T-cell (primary cell): ENCODE measurements around the gene CHRNA7. TPM values are rescaled to one million over a fixed set of nuclear protein-coding genes. Genes with fewer than 3 reads are reported as not detected.

Source experiments
- ATAC-seq, 4 experiments: fragments of 200-7000 bp in 3 of 4; fragments of 150-1000 bp in 1 of 4; cut with Tn5 transposase; replicated peaks in 1 of 4; 1 replicate in 3 of 4; 2 replicates in 1 of 4; pipeline ENCODE4 v1.10.0; 2021; ENCODE audit warnings: moderate library complexity in 3 of 4, mild to moderate bottlenecking in 2 of 4, moderate number of reproducible peaks in 1 of 4
- CTCF ChIA-PET, 2 donors: fragments of 300-600 bp; sonication (Branson Sonifier 250); formaldehyde crosslinking; loops; one replicate each; lab custom pipeline; 2022; ENCODE audit warnings: antibody characterized with exemption in 2 of 2; lab: Charles Lee
- POLR2A ChIA-PET, 2 donors: fragments of 300-600 bp; sonication (Branson Sonifier 250); formaldehyde crosslinking; loops; one replicate each; lab custom pipeline; 2022; ENCODE audit warnings: antibody characterized with exemption in 2 of 2; lab: Charles Lee
- DNase-seq, 35 experiments: peaks; one replicate each; pipeline versions ENCODE4 v3.0.0 to v3.0.0-alpha.2; 2013 to 2023
- H3K27ac ChIP-seq: one replicate; pipeline ENCODE4 v1.5.1; 2013; ENCODE audit warnings: low read length
- H3K27me3 ChIP-seq, 2 experiments: replicated peaks in 1 of 2; 1 replicate in 1 of 2; 2 replicates in 1 of 2; pipeline versions ENCODE4 v1.6.1 to v1.7.0; 2013; ENCODE audit warnings: low read length in 1 of 2, mixed read lengths in 1 of 2; ENCODE audit not compliant: control insufficient read depth in 2 of 2, insufficient read depth in 2 of 2; ENCODE audit errors: extremely low read depth in 1 of 2
- H3K36me3 ChIP-seq, 2 donors: 1 replicate in 1 of 2; 2 replicates in 1 of 2; pipeline versions ENCODE4 v1.6.1 to v1.7.0; 2013; ENCODE audit warnings: low read length in 1 of 2; ENCODE audit not compliant: control insufficient read depth in 2 of 2, insufficient read depth in 1 of 2; ENCODE audit errors: extremely low read depth in 1 of 2
- H3K4me1 ChIP-seq, 2 experiments: 1 replicate in 1 of 2; 2 replicates in 1 of 2; pipeline versions ENCODE4 v1.6.1 to v1.7.0; 2013; ENCODE audit warnings: low read length in 2 of 2, mixed read lengths in 1 of 2; ENCODE audit not compliant: insufficient read depth in 2 of 2, control insufficient read depth in 1 of 2; ENCODE audit errors: extremely low read depth in 1 of 2
- H3K4me3 ChIP-seq, 2 donors: 1 replicate in 1 of 2; 2 replicates in 1 of 2; pipeline versions ENCODE4 v1.5.1 to v1.7.0; 2013; ENCODE audit warnings: mild to moderate bottlenecking in 2 of 2, low read length in 1 of 2, moderate library complexity in 1 of 2; ENCODE audit not compliant: control insufficient read depth in 1 of 2; ENCODE audit errors: extremely low read depth in 1 of 2
- H3K9me3 ChIP-seq: 2 replicates; pipeline ENCODE4 v1.7.0; 2013
- H3K27ac Mint-ChIP-seq, 2 donors: one replicate each; pipeline ENCODE4 v1.8.0; 2020 to 2021; ENCODE audit warnings: mild to moderate bottlenecking in 2 of 2, mixed read lengths in 2 of 2
- H3K27me3 Mint-ChIP-seq, 2 donors: one replicate each; pipeline ENCODE4 v1.8.0; 2021 to 2022; ENCODE audit warnings: mixed read lengths in 2 of 2
- H3K36me3 Mint-ChIP-seq: one replicate; pipeline ENCODE4 v1.8.0; 2021; ENCODE audit warnings: mixed read lengths
- H3K4me1 Mint-ChIP-seq, 3 donors: one replicate each; pipeline ENCODE4 v1.8.0; 2020 to 2022; ENCODE audit warnings: mixed read lengths in 3 of 3, mild to moderate bottlenecking in 1 of 3
- H3K4me3 Mint-ChIP-seq, 3 donors: one replicate each; pipeline ENCODE4 v1.8.0; 2020 to 2022; ENCODE audit warnings: mild to moderate bottlenecking in 3 of 3, mixed read lengths in 3 of 3, moderate library complexity in 3 of 3
- H3K9me3 Mint-ChIP-seq, 3 donors: one replicate each; pipeline ENCODE4 v1.8.0; 2020 to 2022; ENCODE audit warnings: mixed read lengths in 3 of 3
- WGBS: methylation state at CpG from one replicate; pipeline ENCODE4 v1.1.5; 2013; ENCODE audit warnings: missing lambda C conversion rate; ENCODE audit not compliant: insufficient coverage; 5-methylcytosine and 5-hydroxymethylcytosine counted together
- total RNA-seq, 35 experiments: library from RNA in 6 of 35; stranded (reverse) in 6 of 35; fragments of 120-200 nt in 1 of 35; gene quantifications; one replicate each; pipeline versions ENCODE4 v1.2.1 to v1.2.4 and lab custom pipeline; 2013 to 2026

Gene CHRNA7
- total RNA-seq, 5 donors from 2014 or later (not counting 1 experiment from before 2014, with no cell fraction given) = 0.16 to 0.79 (median 0.35) TPM; not detected in 2

GRCh38 chr15:32007355-32007960 is 22.9 kb upstream of the CHRNA7 start:
- Histone ChIP-seq H3K36me3 (no peaks in the 10 kb centered on the region), H3K27ac (no peak overlapping the region), H3K4me3 (no peak overlapping the region), H3K4me1 (no peaks in the 10 kb centered on the region), H3K9me3 (no peaks in the 10 kb centered on the region), H3K27me3 (peaks cover 0 to 6% of the 10 kb centered on the region in 2 experiments)
- CTCF ChIA-PET = no interaction called here
- WGBS = 80% methylated on average over 2 of the region's 6 CpGs
- DNase-seq (no peak), ATAC-seq (no peak)
- POLR2A ChIA-PET = no interaction called here
- Mint-ChIP-seq H3K27ac (no peak overlapping the region), H3K27me3 (peaks cover 11 to 31% of the 10 kb centered on the region in 2 donors), H3K36me3 (no peaks in the 10 kb centered on the region), H3K4me3 (no peak overlapping the region), H3K9me3 (no peaks in the 10 kb centered on the region), H3K4me1 (no peaks in the 10 kb centered on the region)

- H3K27me3 Mint-ChIP-seq = peaks cover 35 to 41% of the 10 kb centered on the region in 2 donors
- POLR2A ChIA-PET = no interaction called here
- no peaks in the 10 kb centered on the region for H3K36me3 Mint-ChIP-seq
- Histone ChIP-seq H3K4me3 (no peak overlapping the region), H3K9me3 (no peaks in the 10 kb centered on the region), H3K4me1 (no peaks in the 10 kb centered on the region), H3K36me3 (no peaks in the 10 kb centered on the region), H3K27ac (no peak overlapping the region), H3K27me3 (peaks cover 0 to 11% of the 10 kb centered on the region in 2 experiments)
- no CpG with 5 or more reads among the region's 1 CpG for WGBS
- peaks cover 0 to 4% (median 0%) of the 10 kb centered on the region in 3 donors for H3K9me3 Mint-ChIP-seq
- no peak overlapping the region for H3K4me3 Mint-ChIP-seq
- no peak overlapping the region for H3K27ac Mint-ChIP-seq
- ATAC-seq (no peak), DNase-seq (no peak)
- CTCF ChIA-PET = no interaction called here
- no peaks in the 10 kb centered on the region for H3K4me1 Mint-ChIP-seq
Observed at GRCh38 chr15:32014953-32015352, 15.4 kb upstream of the CHRNA7 start.

GRCh38 chr15:32020156-32020555 is 10.2 kb upstream of the CHRNA7 start:
- Mint-ChIP-seq H3K4me3 (no peak overlapping the region), H3K27me3 (peaks cover 39 to 42% of the 10 kb centered on the region in 2 donors), H3K9me3 (no peaks in the 10 kb centered on the region), H3K36me3 (no peaks in the 10 kb centered on the region), H3K27ac (no peak overlapping the region), H3K4me1 (no peaks in the 10 kb centered on the region)
- DNase-seq (no peak), ATAC-seq (no peak)
- H3K36me3 ChIP-seq = no peaks in the 10 kb centered on the region
- H3K4me3 ChIP-seq = no peak overlapping the region
- no peaks in the 10 kb centered on the region for H3K9me3 ChIP-seq
- CTCF ChIA-PET = no interaction called here
- no CpG with 5 or more reads among the region's 2 CpGs for WGBS
- H3K4me1 ChIP-seq = no peaks in the 10 kb centered on the region
- peaks cover 0 to 11% of the 10 kb centered on the region in 2 experiments for H3K27me3 ChIP-seq
- POLR2A ChIA-PET = no interaction called here
- no peak overlapping the region for H3K27ac ChIP-seq

GRCh38 chr15:32028921-32029320 is 1.4 kb upstream of the CHRNA7 start:
- peaks cover 60 to 63% of the 10 kb centered on the region in 2 donors for H3K27me3 Mint-ChIP-seq

GRCh38 chr15:32029409-32029861 is 880 bp upstream of the CHRNA7 start:
- Mint-ChIP-seq H3K27ac (no peak overlapping the region), H3K27me3 (peaks cover 57 to 61% of the 10 kb centered on the region in 2 donors), H3K36me3 (no peaks in the 10 kb centered on the region), H3K4me3 (peak overlapping the region; percentile 55 to 72 (median 58)), H3K9me3 (no peaks in the 10 kb centered on the region), H3K4me1 (peaks cover 7 to 15% (median 14%) of the 10 kb centered on the region in 3 donors)
- ChIA-PET CTCF (no interaction called here), POLR2A (no interaction called here)
- Histone ChIP-seq H3K36me3 (no peaks in the 10 kb centered on the region), H3K4me3 (no peak overlapping the region), H3K9me3 (no peaks in the 10 kb centered on the region), H3K4me1 (peaks cover 0 to 4% of the 10 kb centered on the region in 2 experiments), H3K27ac (no peak overlapping the region), H3K27me3 (peaks cover 12 to 33% of the 10 kb centered on the region in 2 experiments)
- DNase-seq (no peak), ATAC-seq (no peak)
- 3% methylated on average over 11 of the region's 16 CpGs for WGBS

More at GRCh38 chr15:32028921-32029320, 1.4 kb upstream of the CHRNA7 start:
- ChIA-PET POLR2A (no interaction called here), CTCF (no interaction called here)
- no peaks in the 10 kb centered on the region for H3K9me3 Mint-ChIP-seq
- peak overlapping the region in 1 of 3 donors; percentile 72 for H3K4me3 Mint-ChIP-seq
- H3K4me3 ChIP-seq = no peak overlapping the region
- peaks cover 12 to 33% of the 10 kb centered on the region in 2 experiments for H3K27me3 ChIP-seq
- WGBS = 4% methylated on average over 3 of the region's 5 CpGs
- H3K36me3 Mint-ChIP-seq = no peaks in the 10 kb centered on the region
- no peaks in the 10 kb centered on the region for H3K9me3 ChIP-seq
- no peak for ATAC-seq
- no peak overlapping the region for H3K27ac Mint-ChIP-seq
- H3K36me3 ChIP-seq = no peaks in the 10 kb centered on the region
- H3K4me1 ChIP-seq = peaks cover 0 to 4% of the 10 kb centered on the region in 2 experiments
- no peak overlapping the region for H3K27ac ChIP-seq
- DNase-seq = no peak
- peaks cover 7 to 15% (median 14%) of the 10 kb centered on the region in 3 donors for H3K4me1 Mint-ChIP-seq

- peaks cover 0 to 4% of the 10 kb centered on the region in 2 experiments for H3K4me1 ChIP-seq
- CTCF ChIA-PET = no interaction called here
- H3K27me3 Mint-ChIP-seq = peaks cover 51 to 59% of the 10 kb centered on the region in 2 donors
- H3K9me3 Mint-ChIP-seq = no peaks in the 10 kb centered on the region
- DNase-seq = no peak
- no peaks in the 10 kb centered on the region for H3K36me3 ChIP-seq
- no peak overlapping the region for H3K27ac ChIP-seq
- H3K4me3 Mint-ChIP-seq = peak overlapping the region; percentile 18 to 72 (median 34)
- POLR2A ChIA-PET = no interaction called here
- no peaks in the 10 kb centered on the region for H3K9me3 ChIP-seq
- H3K36me3 Mint-ChIP-seq = no peaks in the 10 kb centered on the region
- no peak overlapping the region for H3K27ac Mint-ChIP-seq
- peak in 1 of 4 experiments; percentile 9 for ATAC-seq
- H3K4me3 ChIP-seq = no peak overlapping the region
- H3K27me3 ChIP-seq = peaks cover 12 to 33% of the 10 kb centered on the region in 2 experiments
- H3K4me1 Mint-ChIP-seq = peaks cover 7 to 15% (median 14%) of the 10 kb centered on the region in 3 donors
- WGBS = 9% methylated on average over 21 of the region's 21 CpGs
Observed at GRCh38 chr15:32030795-32031194, 480 bp downstream of the CHRNA7 start.
